Measurements from ENCODE around the gene PCYOX1L. TPM values are rescaled to one million over a fixed set of nuclear protein-coding genes. Genes with fewer than 3 reads are reported as not detected.

Gene PCYOX1L
- polyA plus RNA-seq, 1 donor from 2014 or later: 21.1 TPM

- Histone ChIP-seq H2AFZ (ENCODE audit: low read depth, low read length) (no peak overlapping the region), H3K36me3 (ENCODE audit: insufficient read depth, low read length) (no peaks in the 10 kb centered on the region), H3K9me2 (ENCODE audit: insufficient read depth, low read length) (no peaks in the 10 kb centered on the region), H3K79me2 (replicated peaks; ENCODE audit: insufficient read depth, low read length) (no peaks in the 10 kb centered on the region), H3K27me3 (ENCODE audit: insufficient read depth, low read depth, low read length) (no peaks in the 10 kb centered on the region), H3K9ac (ENCODE audit: low read length) (no peak overlapping the region), H3K27ac (ENCODE audit: low read length) (no peak overlapping the region), H3K9me3 (ENCODE audit: low read length) (no peaks in the 10 kb centered on the region), H3F3A (ENCODE audit: insufficient read depth, low read length, poor library complexity, severe bottlenecking) (no peaks in the 10 kb centered on the region), H3K4me2 (ENCODE audit: low read length) (no peak overlapping the region), H3K4me3 (ENCODE audit: low read length) (no peak overlapping the region), H4K20me1 (ENCODE audit: insufficient read depth) (no peaks in the 10 kb centered on the region)
- TF ChIP-seq POLR2AphosphoS5 (IDR thresholded peaks at IDR 0.05): no peak
- no peak for TF ChIP-seq TAF1 (IDR thresholded peaks at IDR 0.05; ENCODE audit: low read depth)
These were observed 17.6 kb downstream of the PCYOX1L start for GRCh38 chr5:149375434-149375833.

GRCh38 chr5:149376104-149376503 lies 18.3 kb downstream of the PCYOX1L start:
- TF ChIP-seq EP300 (conservative IDR thresholded peaks at IDR 0.05; ENCODE audit: poor library complexity, severe bottlenecking): no peak
- no peak for TF ChIP-seq MXI1 (conservative IDR thresholded peaks at IDR 0.05; ENCODE audit: poor library complexity, severe bottlenecking)
- no peak for TF ChIP-seq TAF1 (IDR thresholded peaks at IDR 0.05; ENCODE audit: low read depth)
- no peak for TF ChIP-seq RAD21 (conservative IDR thresholded peaks at IDR 0.05)
- Histone ChIP-seq H3K4me3 (ENCODE audit: low read length) (no peak overlapping the region), H3K27me3 (ENCODE audit: insufficient read depth, low read depth, low read length) (no peaks in the 10 kb centered on the region), H3K36me3 (ENCODE audit: insufficient read depth, low read length) (no peaks in the 10 kb centered on the region), H4K20me1 (ENCODE audit: insufficient read depth) (no peaks in the 10 kb centered on the region), H3K9me3 (ENCODE audit: low read length) (no peaks in the 10 kb centered on the region), H3K9me2 (ENCODE audit: insufficient read depth, low read length) (no peaks in the 10 kb centered on the region), H3K79me2 (replicated peaks; ENCODE audit: insufficient read depth, low read length) (no peaks in the 10 kb centered on the region), H3K27ac (ENCODE audit: low read length) (no peak overlapping the region), H3K9ac (ENCODE audit: low read length) (no peak overlapping the region), H2AFZ (ENCODE audit: low read depth, low read length) (no peak overlapping the region), H3F3A (ENCODE audit: insufficient read depth, low read length, poor library complexity, severe bottlenecking) (no peaks in the 10 kb centered on the region), H3K4me2 (ENCODE audit: low read length) (no peak overlapping the region)

DNA sequence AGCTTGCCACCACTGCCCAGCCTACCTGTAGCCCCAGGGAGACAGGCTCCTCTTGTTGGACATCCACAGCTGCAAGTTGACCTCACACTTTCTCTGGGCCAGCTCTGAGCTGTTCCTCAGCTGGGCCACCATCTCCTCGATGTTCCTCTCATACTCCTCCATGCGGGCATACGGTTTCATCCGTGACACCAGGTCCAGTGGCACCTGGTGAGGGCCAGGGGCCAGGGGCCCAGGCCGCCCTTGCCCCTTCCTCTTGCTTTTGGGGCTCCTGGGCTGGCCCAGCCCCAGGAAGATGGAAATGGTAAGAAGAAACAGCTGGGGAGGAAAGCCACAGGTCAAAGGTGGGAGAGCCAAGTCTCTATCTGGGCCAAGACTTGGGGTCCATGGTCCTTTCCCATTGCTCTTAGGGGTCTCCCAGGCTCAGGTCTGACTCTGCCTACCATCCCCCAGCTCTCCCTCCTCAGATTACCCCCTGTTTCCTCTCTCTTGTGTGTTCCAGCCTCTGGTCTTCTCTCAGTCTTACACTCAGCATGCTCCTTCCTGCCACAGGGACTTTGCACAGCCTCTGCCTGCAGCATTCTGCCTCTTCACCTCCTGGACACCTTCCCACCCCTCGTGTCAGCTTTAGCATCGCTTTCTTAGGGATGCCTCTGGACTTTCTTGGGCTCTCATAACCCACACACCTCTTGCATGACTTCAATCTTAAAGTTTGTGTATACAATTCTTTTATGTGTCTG lies 19.0 kb downstream of the PCYOX1L start:
- no peak overlapping the region for H3K9ac ChIP-seq (ENCODE audit: low read length)
- no peak overlapping the region for H2AFZ ChIP-seq (ENCODE audit: low read depth, low read length)
- H3K9me2 ChIP-seq (ENCODE audit: insufficient read depth, low read length): no peaks in the 10 kb centered on the region
- H4K20me1 ChIP-seq (ENCODE audit: insufficient read depth): no peaks in the 10 kb centered on the region
- H3K27ac ChIP-seq (ENCODE audit: low read length): no peak overlapping the region
- no peaks in the 10 kb centered on the region for H3F3A ChIP-seq (ENCODE audit: insufficient read depth, low read length, poor library complexity, severe bottlenecking)
- no peak overlapping the region for H3K4me3 ChIP-seq (ENCODE audit: low read length)
- H3K9me3 ChIP-seq (ENCODE audit: low read length): no peaks in the 10 kb centered on the region
- no peak for TF ChIP-seq POLR2AphosphoS5 (IDR thresholded peaks at IDR 0.05)
- no peaks in the 10 kb centered on the region for H3K79me2 ChIP-seq (replicated peaks; ENCODE audit: insufficient read depth, low read length)
- H3K4me2 ChIP-seq (ENCODE audit: low read length): no peak overlapping the region
- no peaks in the 10 kb centered on the region for H3K36me3 ChIP-seq (ENCODE audit: insufficient read depth, low read length)
- H3K27me3 ChIP-seq (ENCODE audit: insufficient read depth, low read depth, low read length): no peaks in the 10 kb centered on the region

- H3K27ac ChIP-seq (ENCODE audit: low read length): no peak overlapping the region
- no peak for TF ChIP-seq EZH2 (IDR thresholded peaks at IDR 0.05; ENCODE audit: borderline replicate concordance, insufficient read depth, low read length, poor library complexity, severe bottlenecking)
- no peak for TF ChIP-seq EP300 (conservative IDR thresholded peaks at IDR 0.05; ENCODE audit: poor library complexity, severe bottlenecking)
- TF ChIP-seq SMC3 (conservative IDR thresholded peaks at IDR 0.05; ENCODE audit: poor library complexity): no peak
- TF ChIP-seq, protein P1, sequence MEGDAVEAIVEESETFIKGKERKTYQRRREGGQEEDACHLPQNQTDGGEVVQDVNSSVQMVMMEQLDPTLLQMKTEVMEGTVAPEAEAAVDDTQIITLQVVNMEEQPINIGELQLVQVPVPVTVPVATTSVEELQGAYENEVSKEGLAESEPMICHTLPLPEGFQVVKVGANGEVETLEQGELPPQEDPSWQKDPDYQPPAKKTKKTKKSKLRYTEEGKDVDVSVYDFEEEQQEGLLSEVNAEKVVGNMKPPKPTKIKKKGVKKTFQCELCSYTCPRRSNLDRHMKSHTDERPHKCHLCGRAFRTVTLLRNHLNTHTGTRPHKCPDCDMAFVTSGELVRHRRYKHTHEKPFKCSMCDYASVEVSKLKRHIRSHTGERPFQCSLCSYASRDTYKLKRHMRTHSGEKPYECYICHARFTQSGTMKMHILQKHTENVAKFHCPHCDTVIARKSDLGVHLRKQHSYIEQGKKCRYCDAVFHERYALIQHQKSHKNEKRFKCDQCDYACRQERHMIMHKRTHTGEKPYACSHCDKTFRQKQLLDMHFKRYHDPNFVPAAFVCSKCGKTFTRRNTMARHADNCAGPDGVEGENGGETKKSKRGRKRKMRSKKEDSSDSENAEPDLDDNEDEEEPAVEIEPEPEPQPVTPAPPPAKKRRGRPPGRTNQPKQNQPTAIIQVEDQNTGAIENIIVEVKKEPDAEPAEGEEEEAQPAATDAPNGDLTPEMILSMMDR (IDR thresholded peaks at IDR 0.05; ENCODE audit: poor library complexity, severe bottlenecking): no peak
- TF ChIP-seq, protein P2, sequence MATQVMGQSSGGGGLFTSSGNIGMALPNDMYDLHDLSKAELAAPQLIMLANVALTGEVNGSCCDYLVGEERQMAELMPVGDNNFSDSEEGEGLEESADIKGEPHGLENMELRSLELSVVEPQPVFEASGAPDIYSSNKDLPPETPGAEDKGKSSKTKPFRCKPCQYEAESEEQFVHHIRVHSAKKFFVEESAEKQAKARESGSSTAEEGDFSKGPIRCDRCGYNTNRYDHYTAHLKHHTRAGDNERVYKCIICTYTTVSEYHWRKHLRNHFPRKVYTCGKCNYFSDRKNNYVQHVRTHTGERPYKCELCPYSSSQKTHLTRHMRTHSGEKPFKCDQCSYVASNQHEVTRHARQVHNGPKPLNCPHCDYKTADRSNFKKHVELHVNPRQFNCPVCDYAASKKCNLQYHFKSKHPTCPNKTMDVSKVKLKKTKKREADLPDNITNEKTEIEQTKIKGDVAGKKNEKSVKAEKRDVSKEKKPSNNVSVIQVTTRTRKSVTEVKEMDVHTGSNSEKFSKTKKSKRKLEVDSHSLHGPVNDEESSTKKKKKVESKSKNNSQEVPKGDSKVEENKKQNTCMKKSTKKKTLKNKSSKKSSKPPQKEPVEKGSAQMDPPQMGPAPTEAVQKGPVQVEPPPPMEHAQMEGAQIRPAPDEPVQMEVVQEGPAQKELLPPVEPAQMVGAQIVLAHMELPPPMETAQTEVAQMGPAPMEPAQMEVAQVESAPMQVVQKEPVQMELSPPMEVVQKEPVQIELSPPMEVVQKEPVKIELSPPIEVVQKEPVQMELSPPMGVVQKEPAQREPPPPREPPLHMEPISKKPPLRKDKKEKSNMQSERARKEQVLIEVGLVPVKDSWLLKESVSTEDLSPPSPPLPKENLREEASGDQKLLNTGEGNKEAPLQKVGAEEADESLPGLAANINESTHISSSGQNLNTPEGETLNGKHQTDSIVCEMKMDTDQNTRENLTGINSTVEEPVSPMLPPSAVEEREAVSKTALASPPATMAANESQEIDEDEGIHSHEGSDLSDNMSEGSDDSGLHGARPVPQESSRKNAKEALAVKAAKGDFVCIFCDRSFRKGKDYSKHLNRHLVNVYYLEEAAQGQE (IDR thresholded peaks at IDR 0.05; ENCODE audit: borderline replicate concordance): no peak
- no peak for TF ChIP-seq TAF1 (IDR thresholded peaks at IDR 0.05; ENCODE audit: low read depth)
- TF ChIP-seq POLR2AphosphoS5 (IDR thresholded peaks at IDR 0.05): no peak
- TF ChIP-seq MXI1 (conservative IDR thresholded peaks at IDR 0.05; ENCODE audit: poor library complexity, severe bottlenecking): no peak
- TF ChIP-seq RAD21 (conservative IDR thresholded peaks at IDR 0.05): no peak
- H3K4me2 ChIP-seq (ENCODE audit: low read length): no peak overlapping the region
These were observed 20.5 kb downstream of the PCYOX1L start for GRCh38 chr5:149378241-149378820.

More at GRCh38 chr5:149378241-149378820, 20.5 kb downstream of the PCYOX1L start:
- Histone ChIP-seq H2AFZ (ENCODE audit: low read depth, low read length) (no peak overlapping the region), H4K20me1 (ENCODE audit: insufficient read depth) (no peaks in the 10 kb centered on the region), H3K36me3 (ENCODE audit: insufficient read depth, low read length) (no peaks in the 10 kb centered on the region), H3F3A (ENCODE audit: insufficient read depth, low read length, poor library complexity, severe bottlenecking) (no peaks in the 10 kb centered on the region), H3K9me2 (ENCODE audit: insufficient read depth, low read length) (no peaks in the 10 kb centered on the region), H3K9me3 (ENCODE audit: low read length) (no peaks in the 10 kb centered on the region), H3K9ac (ENCODE audit: low read length) (no peak overlapping the region), H3K27me3 (ENCODE audit: insufficient read depth, low read depth, low read length) (no peaks in the 10 kb centered on the region), H3K4me3 (ENCODE audit: low read length) (no peak overlapping the region), H3K79me2 (replicated peaks; ENCODE audit: insufficient read depth, low read length) (no peaks in the 10 kb centered on the region)

Data from neural cell (in vitro differentiated cells).